ENCODE data around the gene MYH11.
"Not testable (repeated sequence)": the region's sequence is repeated elsewhere in the genome, so short reads cannot be mapped to it uniquely, and the experiment has no call there.

MYH11 gene

DNA sequence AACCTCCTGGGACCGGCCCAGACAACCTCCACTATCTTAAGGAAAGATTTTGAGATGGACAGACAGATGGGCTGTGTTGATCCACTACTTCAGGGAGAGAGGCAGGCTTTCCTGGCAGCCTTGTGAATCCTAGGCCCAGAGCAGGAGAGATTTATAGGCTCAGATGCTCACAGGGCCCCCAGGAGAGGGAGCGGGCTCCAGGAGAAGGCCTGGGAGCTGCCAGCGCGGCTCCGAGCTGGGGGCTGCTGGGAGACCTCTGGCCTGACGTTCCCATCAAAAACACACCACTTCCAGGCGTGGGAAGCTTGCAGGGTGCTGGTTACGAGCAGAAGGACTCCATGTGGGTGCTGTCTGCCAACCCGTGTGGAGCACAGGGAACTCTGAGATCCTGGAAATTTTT, 53.2 kb downstream of the MYH11 start:
- no peak for DNase-seq

DNA sequence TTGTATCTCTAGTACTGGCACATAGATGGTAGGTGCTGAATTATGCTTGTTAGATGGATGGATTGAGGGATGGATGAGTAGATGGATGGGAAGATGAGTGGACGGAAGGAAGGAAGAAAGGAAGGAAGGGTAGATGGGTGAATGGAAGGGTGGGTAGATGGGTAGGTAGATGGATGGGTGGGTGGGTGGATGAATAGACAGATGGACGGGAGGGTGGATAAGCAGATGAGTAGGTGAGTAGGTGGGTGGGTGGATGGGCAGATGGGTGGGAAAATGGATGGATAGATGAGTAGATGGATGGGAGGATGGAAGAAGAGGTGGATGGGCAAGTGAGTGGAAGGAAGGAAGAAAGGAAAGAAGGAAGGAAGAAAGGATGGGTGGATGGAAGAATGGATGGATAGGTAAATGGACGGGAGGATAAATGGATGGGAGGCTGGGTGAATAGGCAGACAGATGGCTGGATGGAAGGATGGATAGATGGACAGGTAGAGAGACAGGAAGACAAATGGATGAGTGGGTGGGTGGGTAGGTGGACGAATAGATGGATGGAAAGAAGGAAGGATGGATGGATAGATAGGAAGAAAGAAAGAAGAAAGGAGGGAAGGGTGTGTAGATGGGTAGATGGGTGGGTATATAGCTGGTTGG, 56.9 kb downstream of the MYH11 start:
- no peak for DNase-seq

DNA sequence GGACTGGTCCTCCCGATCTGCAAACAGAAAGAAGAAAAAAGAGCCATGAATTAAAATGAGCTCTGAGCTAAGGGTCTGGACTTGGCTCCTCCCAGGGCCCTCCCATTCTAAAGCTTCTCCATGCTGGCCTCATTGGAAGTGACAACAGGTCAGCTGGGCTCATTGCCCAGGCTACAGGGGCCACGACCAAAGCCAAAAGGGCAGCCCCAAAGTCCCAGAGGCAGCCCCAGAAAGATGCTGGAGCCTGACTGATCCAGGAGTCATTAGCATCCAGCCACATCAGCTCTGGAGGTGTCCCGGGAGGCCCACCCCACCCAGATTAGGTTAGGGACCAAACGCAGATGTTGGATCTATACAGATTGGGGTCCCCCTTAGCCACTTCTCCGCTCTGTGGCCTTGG, 58.2 kb downstream of the MYH11 start:
- no peak for DNase-seq

DNA sequence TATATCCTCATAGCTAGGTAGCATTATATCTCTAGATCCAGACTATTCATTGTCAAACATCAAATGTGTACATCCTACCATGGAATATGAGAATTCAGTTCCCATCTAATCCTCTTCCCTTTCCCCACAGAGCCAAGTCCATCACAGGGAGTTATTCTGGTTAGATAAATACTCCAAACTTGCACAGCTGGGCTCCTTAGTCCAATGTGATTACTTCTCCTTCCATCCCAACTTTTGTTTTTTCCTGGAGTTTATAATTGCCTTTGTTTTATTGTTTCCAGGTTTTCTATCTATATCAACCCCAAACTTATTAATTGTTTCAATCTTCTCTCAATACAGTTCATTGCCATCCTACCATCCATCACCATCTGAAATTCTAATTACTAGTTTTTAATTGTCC, 59.9 kb downstream of the MYH11 start:
- no peak for DNase-seq

DNA sequence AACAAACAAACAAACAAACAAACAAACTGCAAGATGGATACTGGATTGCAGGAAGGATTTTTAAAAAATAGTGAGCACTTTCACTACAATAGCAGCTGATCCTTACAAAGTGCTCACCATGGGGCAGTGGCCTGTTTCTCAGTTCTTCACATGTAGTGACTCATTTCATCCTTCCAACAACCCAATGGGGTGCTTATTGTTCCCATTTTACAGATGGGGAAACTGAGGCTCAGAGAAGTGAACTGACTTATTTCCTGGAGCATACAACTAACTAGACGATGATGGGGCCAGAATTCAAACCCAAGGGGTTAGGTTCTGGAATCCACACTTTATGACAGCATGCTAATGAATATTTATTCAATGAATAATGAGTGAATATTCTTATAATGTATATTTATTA, 61.2 kb downstream of the MYH11 start:
- DNase-seq: no peak

DNA sequence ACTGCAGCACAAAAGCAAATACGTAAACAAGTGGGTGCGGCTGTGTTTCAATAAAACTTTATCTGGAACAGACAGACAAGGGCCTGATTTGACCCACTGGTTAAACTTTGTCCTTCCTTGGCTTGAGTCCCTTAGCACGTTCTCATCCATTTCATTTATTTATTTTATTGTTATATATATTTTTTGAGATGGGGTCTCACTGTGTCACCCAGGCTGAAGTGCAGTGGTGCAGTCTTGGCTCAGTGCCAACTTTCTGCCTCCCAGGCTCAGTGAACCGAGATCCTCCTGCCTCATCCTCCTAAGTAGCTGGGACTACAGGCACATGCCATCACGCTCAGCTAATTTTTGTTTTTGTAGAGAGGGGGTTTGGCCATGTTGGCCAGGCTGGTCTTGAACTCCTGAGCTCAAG, 64.3 kb downstream of the MYH11 start:
- no peak for DNase-seq

DNA sequence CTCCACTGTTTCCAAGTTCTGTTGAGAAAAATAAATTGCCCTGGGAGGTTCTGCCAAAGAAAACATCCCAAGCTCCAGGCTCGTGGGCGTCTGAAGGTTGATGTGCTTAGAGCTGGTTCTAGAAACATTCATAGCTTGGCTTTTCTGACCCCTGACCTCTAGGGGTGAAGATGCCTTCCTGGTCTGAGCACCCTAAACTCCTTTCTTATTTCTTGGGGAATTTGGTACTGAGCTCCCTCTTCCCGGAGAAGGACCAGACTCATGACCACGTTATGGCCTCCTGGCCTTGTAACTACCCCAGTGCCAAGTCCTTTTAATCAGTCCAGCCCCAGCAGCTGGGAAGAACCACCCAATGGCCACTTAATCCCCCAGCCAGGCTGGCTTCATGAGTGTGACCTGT, 66.4 kb downstream of the MYH11 start:
- no peak for DNase-seq

DNA sequence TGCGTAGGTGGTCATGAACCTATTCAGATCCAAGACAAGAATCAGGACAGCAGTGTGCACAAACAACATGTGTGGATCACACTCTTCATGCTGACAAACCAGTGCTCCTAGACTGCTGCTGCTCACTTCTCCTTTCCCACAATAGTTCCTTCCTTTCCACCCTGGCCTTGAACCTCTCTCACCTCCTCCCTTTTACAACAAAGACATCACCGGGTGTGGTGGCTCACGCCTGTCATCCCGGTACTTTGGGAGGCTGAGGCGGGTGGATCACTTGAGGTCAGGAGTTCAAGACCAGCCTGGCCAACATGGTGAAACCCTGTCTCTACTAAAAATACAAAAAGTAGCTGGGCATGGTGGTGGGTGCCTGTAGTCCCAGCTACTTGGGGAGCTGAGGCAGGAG, 67.0 kb downstream of the MYH11 start:
- not testable (repeated sequence) for DNase-seq

DNA sequence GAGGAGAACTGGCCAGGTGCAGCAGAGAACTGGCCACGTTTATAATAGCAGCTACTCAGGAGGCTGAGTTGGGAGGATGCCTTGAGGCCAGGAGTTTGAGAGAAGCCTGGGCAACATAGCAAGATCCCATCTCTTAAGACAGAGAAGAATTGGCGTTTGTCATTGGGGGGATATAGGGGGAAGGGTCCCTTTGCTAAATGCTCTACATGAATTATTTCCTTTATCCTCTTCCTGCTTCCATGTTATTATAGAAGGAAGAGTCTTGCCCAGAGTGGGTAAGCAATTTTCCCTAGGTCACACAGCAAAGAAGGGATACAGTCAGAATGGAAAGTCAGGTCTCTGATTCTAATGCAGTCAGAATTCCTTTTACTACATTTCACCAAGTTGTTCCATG, 68.0 kb downstream of the MYH11 start:
- DNase-seq: no peak

DNA sequence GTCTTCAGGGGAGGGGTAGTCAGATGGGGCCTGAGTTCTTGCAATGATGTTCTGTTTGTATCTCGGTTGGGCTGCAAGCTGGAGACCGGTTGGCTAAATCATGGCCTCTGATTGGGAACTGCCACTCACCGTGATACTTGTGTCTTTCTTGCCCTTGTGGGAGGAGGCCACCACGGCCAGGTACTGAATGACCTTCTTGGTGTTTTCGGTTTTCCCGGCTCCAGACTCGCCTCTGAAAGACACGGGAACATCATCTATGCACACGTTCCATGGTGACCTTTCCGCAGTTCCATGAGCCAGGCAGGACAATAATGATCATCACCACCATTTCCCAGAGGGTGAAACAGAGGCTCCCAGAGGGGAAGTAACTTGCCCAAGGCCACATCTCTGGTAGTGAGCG, 70.3 kb downstream of the MYH11 start:
- no peak for DNase-seq

DNA sequence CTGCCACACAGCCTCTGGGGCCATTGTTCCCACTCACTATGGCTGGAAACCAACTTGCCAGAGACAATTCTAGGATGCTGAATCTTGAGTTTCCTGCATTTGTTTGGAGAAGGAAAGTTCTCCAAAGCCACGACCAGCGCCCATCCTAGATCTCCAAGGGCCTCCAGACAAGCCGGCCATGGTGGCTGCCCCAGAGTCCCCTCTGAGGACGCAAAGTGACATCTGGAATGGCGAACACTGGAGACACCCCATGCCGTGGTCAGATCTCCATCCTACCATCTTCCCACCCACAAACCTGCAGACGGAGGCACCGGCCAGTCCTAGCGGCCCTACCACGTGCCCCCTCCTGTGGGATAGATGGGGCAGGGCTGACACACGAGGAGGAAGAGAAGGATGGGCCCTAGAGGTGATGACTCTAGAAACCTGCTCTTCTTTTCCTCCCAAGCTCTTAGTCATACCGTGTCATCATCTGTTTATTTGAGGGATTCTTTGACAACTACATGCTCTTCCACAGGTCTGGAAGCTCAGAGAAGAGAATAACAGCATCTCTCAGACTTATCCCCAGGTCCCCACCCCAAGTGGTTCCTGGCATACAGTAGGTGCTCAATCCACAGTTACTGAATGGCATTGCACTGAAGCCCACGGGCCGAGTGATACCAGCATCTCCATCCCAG, 71.3 kb downstream of the MYH11 start:
- no peak for DNase-seq

DNA sequence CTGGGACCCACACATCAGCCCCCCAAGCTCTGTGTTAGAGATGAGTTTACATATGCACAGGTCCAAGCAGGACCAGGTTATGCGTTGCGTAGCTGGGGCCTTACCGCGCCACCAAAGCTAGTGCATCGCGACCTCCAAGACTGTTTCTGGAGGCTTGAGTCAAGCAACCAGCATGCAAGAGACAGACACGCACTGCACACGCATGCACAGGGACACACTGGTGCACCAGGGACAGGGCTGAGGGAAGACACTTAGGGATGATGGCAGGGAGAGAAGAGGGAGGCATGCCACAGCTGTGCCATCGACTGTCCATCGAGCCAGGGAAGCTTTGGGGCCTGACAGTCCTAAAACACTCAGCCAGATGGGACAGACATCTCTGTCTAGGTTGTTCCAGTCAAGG, 72.8 kb downstream of the MYH11 start:
- DNase-seq: no peak

DNA sequence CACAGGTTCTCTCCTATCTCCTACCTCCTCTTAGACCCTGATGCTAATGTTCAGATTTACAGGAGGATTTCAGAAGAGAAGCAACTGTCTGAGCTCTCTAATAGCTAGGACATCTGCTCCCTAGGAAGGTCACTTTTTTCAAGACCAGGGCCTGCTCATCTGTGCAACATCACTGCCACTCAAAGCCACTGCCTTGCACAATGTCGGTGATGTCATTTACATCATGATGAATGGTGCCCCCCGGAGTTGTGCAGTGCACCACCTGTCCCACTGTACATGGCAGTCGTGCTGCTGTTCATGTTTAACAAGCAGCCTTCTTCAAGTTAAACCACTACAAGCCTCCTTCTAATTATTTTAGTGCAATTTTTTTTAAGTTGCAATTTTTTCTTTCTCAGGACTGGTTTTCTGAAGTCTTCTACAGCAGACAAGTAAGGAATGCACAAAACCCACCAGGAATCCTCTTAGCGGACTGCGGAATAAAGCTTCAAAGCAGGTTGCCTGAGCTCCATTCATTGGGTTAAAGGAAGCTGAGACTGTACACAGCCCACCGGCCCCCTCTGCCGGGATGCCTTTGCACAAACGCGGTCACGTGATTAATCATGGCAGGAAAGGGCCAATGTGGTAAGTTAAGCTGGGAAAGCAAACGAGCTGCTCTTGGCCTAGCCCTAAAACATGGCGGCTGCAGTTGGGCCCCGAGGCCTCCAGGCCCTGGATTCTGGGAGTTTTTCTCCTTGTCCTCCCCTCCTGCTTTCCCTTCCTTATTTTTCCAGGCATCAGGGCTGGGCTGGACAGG, 74.1 kb downstream of the MYH11 start:
- DNase-seq: no peak

DNA sequence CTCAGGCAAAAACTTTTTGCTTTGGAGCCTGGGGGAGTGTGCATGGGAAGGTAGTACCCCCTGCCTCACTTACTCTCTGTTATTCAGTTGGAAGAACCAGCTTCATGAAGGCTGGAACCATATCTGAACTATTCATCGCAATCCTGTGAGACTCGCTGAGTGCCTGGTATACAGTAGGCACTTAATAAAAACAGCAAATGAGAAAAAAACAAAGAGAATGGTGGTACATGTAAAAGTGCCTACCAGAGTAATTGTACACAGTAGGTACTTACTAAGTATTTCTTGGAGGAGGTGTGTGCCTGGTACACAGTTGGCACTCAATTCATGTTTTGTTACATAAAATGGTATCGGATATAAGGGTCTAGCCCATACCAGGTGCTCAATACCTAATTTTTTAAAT, 75.2 kb downstream of the MYH11 start:
- DNase-seq: no peak

DNA sequence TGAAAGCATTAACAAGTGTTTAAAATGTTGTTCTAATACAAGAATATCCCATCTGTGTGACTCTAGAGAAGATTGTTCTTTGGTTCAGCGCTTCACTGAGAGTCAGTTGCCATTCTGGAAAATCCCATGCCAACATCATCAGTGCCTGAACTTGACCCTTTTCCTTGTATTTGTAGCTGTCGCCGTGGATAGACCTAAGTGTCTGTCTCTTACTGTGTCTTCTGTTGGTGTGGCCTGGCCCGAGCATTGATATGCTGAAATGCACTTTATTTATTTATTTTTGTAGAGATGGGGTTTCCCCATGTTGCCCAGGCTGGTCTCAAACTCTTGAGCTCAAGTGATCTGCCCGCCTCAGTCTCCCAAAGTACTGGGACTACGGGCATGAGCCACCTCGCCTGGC, 76.0 kb downstream of the MYH11 start:
- DNase-seq: no peak

DNA sequence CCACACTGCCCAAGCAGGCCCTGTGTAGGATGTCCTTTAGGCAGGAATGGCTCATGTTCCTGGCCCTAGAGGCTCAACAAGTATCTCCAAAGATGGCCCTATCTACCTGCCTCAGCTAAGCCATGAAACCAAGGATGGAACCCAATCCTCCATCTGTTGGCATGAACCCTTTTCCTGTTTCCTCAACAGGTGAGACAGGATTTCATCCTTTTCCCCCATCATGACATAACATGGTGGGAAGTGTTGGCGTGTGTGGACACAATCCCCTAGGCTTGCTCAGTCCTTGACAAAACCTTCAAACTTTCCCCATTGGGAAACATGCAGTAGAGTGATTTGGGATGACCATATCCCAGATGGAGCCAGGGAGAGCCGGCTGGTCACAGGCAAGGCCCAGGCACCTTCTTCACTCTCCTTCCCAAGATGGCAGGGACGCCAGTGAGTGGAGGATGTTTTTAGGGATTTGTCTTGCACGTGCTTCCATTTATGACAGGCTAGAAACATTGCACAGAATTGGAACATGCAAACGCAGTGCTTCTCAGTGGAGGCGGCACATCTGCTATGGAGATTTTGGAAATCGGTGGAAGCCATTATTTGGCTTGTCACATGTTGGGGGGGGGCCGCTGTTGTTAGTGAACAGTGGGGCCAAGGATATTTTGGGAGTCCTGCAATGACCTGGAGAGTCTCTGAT, 77.0 kb downstream of the MYH11 start:
- no peak for DNase-seq

DNA sequence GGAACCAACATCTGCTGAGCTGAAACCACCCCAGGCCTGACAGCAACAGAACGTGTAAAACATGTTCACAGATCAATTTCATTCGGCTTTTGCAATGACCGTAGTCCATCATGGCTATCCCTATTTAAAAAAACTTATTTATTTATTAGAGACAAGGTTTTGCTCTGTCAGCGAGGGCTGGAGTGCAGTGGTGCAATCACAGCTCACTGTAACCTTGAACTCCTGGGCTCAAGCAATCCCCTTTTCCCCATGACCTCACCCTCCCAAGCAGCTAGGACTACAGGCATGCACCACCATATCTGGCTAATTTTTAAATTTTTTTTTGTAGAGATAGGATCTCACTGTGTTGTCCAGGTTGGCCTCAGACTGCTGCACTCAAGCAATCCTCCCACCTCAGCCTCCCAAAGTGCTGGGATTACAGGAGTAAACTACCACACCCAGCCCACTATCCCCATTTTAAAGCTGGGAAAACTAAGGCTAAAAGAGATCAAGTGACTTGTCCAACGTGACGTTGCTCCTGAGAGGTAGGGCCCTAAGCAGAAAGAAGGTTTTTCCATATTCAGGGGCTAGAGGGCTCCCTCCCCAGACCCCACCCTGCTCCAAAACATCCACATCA, 77.7 kb downstream of the MYH11 start:
- no peak for DNase-seq

DNA sequence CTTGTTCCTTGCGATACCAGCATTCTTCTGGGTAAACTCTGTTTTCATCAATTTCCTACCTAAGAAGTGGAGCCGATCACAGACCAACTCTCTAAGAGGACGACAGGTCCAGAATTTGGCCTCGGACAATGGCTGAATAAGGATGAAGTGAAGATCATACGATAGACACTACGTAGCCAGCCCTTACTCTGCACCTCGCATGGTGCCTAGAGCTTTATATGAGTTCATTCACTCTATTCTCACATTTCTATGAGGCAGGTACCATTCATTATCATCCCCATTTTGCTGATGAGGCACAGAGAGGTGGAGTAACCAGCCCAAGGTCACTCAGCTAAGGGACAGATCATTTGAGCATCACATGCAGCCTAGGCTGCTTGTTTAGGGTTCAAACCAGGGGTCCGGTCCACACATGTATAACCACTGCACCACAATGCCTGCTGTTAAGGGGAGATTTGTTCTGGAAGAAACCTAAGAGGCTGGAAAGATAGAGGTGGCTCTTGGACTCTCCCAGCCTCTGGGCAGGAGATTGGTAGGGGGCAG, 78.6 kb downstream of the MYH11 start:
- DNase-seq: no peak

DNA sequence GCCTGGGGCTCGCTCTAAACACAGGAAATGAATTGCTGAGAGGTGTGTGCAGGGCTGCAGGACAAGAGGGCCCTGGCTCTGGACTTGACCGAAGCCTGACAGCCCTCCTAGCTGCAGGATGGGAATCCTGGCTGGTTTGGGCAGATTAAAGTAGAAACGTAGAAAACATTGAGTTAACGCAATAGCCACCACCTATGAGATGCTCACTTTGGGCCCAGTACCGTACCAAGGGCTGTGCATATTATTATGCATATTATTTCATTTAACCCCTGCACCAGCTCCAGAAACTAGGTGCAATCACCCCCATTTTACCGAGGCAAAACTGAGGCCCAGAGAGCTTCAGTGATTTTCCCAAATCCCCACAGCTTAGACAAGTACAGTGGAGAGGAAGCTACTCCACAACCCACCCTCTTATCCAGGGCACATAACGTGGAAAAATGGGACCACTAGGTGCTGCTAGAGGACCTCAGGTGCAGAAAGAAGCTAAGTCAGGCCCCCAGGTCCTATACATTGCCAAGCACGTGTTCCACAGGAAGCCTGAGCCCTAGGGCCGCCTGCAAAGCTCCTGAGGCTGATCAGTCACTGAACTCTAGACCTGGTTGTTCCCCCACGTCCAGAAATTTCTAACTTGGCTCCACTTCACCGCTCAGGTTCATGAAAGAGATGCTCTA, 79.2 kb downstream of the MYH11 start:
- DNase-seq: no peak

DNA sequence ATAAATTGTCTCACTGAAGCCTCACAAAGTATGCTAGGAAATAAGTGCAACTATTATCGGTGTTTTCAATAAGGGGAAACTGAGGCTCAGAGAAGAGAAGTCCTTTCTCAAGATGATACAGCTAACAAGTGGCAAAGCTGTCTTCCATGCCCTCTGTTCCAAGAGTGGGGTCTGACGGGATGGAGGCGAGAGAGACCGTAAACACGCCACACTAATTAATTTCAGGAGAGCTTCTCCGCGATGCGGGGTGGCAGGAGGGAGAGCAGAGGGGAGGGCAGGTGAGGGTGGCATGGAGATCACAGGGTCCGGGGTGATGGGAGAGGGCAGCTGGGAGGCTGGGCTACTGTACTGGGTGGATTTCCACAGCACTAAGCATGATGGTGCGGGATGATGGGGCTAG, 80.3 kb downstream of the MYH11 start:
- DNase-seq: no peak

DNA sequence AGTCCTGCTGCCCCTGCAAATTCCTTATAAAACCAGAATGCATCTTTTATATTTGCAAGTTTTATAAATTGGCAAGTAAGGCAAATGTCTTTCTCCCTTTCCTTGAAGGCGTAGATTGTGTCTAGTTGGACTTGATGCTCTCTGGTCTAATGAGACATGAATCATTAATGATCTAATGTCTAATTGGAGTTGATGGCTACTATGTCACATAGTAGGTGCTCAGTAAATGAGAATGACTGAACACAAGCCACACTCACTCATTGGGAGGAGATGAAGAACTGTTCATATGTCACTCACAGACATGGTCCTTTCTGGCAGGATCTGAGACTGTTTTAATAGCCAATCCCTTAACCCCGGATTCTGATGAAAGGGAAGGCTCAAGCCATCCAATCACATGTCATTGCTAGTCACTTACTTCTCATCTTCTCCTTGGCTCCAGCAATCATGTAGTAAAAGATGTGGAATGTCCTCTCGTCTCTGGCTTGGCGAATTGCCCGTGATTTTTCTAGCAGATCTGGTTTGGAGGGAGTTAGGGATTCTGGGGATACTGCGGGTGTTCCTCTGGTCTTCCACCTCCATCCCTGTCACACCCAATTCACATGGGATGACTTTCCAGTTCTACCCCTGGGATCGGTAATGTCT, 81.0 kb downstream of the MYH11 start:
- DNase-seq: no peak

DNA sequence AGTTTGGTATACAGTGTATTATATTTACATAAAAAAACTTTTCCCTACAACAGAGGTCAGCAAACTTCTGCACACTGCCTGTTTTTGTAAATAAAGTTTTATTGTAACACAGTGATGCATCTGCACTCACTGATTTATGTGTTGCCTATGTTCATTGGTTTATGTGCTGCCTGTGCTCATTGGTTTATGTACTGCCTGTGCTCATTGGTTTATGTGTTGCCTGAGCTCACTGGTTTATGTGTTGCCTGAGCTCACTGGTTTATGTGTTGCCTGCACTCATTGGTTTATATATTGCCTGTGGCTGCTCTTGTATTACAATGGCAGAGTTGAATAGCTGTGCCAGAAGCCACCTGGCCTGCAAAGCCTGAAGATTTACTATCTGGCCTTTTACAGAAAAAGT, 81.6 kb downstream of the MYH11 start:
- DNase-seq: no peak

Data from activated CD8-positive, alpha-beta memory T cell treated with anti-CD3 and anti-CD28 coated beads for 24 hours (primary cell).